Loucy (cell line): ENCODE results near the gene SULT1C4.

Experiments used
- H2AFZ ChIP-seq: fragments of 200-600 bp; sonication (generic); 2 replicates; pipeline ENCODE4 v1.6.0; 2016; ENCODE audit warnings: antibody characterized with exemption, mild to moderate bottlenecking, low read length, moderate library complexity
- H3F3A ChIP-seq: fragments of 200-600 bp; 2 replicates; pipeline ENCODE4 v1.6.0; 2016; ENCODE audit warnings: antibody characterized with exemption, low read depth, mild to moderate bottlenecking
- H3K27me3 ChIP-seq: fragments of 200-600 bp; sonication (generic); 2 replicates; pipeline ENCODE4 v1.6.1; 2014; ENCODE audit warnings: low read length, mild to moderate bottlenecking; ENCODE audit not compliant: insufficient read depth, poor library complexity, severe bottlenecking
- H3K36me3 ChIP-seq: fragments of 200-600 bp; sonication (generic); 2 replicates; pipeline ENCODE4 v1.6.1; 2016; ENCODE audit warnings: low read length; ENCODE audit not compliant: insufficient read depth
- H3K4me1 ChIP-seq: fragments of 200-600 bp; sonication (generic); 2 replicates; pipeline ENCODE4 v1.5.1; 2014; ENCODE audit warnings: low read length, mild to moderate bottlenecking; ENCODE audit not compliant: insufficient read depth, poor library complexity, severe bottlenecking
- H3K4me2 ChIP-seq: fragments of 200-600 bp; sonication (generic); 2 replicates; pipeline ENCODE4 v1.6.0; 2014; ENCODE audit warnings: antibody characterized with exemption, low read length, low read depth, mild to moderate bottlenecking; ENCODE audit not compliant: poor library complexity, severe bottlenecking
- H3K4me3 ChIP-seq: fragments of 200-600 bp; sonication (generic); 2 replicates; pipeline ENCODE4 v1.5.1; 2014; ENCODE audit warnings: low read length, mild to moderate bottlenecking, mixed read lengths; ENCODE audit not compliant: poor library complexity, severe bottlenecking
- H3K79me2 ChIP-seq: fragments of 200-600 bp; sonication (generic); 2 replicates; pipeline ENCODE4 v1.6.1; 2014; ENCODE audit warnings: low read length; ENCODE audit not compliant: insufficient read depth
- H3K9ac ChIP-seq: fragments of 200-600 bp; sonication (generic); 2 replicates; pipeline ENCODE4 v1.6.0; 2014; ENCODE audit warnings: mild to moderate bottlenecking, low read depth, low read length, moderate library complexity; ENCODE audit not compliant: poor library complexity, severe bottlenecking
- H3K9me2 ChIP-seq: fragments of 200-600 bp; sonication (generic); replicated peaks from 2 replicates; pipeline ENCODE4 v1.6.1; 2016; ENCODE audit warnings: low read depth, low read length, mixed read lengths
- H3K9me3 ChIP-seq: fragments of 200-600 bp; sonication (generic); 2 replicates; pipeline ENCODE4 v1.6.1; 2014; ENCODE audit warnings: mild to moderate bottlenecking, antibody characterized with exemption, low read length, low read depth; ENCODE audit not compliant: insufficient read depth
- H4K20me1 ChIP-seq: fragments of 200-600 bp; sonication (generic); 2 replicates; pipeline ENCODE4 v1.6.0; 2014; ENCODE audit warnings: antibody characterized with exemption, low read length, mild to moderate bottlenecking; ENCODE audit not compliant: insufficient read depth, poor library complexity, severe bottlenecking
- EZH2phosphoT487 ChIP-seq: fragments of 200-600 bp; IDR thresholded peaks from 2 replicates; pipeline ENCODE4 v1.6.1; 2018; ENCODE audit warnings: antibody characterized with exemption, mild to moderate bottlenecking, moderate library complexity, borderline replicate concordance
- TF ChIP-seq, protein P1 (sequence below): fragments of 200-600 bp; sonication (generic); conservative IDR thresholded peaks from 2 replicates; pipeline ENCODE4 v1.5.1; 2014; ENCODE audit warnings: mild to moderate bottlenecking, antibody characterized with exemption, low read length

The SULT1C4 gene

DNA sequence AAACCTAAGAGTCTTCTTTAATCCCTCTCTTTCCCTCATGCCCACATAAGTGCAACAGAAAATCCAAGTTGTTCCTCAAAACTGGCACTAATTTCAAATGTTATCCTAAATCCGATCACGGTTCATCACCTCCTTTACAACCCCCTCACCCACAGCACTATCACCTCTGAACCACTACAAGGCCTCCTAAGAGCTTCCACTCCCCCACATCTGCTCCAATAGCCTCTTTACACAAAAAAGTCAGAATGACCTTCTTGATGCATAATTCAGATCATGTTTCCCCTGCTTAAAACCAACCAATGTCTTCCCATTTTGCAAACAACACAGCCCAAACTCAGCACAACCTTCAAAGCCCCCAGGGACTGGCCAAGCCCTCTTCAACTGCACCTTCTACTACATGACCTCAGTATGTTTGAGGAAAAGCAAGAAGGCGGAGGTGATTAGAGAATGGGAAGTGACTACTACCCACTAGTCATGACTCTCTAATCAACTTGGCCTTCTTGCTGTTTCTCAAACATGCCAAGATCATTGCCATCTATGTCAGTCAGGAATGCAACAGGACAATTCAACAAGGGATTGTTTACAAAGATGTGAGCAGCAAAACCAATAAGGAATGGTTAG, 36.6 kb downstream of the SULT1C4 start:
- H3K4me3 ChIP-seq = no peak overlapping the region
- no peaks in the 10 kb centered on the region for H3K9me2 ChIP-seq
- no peaks in the 10 kb centered on the region for H3K27me3 ChIP-seq
- no peaks in the 10 kb centered on the region for H3K4me1 ChIP-seq
- TF ChIP-seq, protein P1, sequence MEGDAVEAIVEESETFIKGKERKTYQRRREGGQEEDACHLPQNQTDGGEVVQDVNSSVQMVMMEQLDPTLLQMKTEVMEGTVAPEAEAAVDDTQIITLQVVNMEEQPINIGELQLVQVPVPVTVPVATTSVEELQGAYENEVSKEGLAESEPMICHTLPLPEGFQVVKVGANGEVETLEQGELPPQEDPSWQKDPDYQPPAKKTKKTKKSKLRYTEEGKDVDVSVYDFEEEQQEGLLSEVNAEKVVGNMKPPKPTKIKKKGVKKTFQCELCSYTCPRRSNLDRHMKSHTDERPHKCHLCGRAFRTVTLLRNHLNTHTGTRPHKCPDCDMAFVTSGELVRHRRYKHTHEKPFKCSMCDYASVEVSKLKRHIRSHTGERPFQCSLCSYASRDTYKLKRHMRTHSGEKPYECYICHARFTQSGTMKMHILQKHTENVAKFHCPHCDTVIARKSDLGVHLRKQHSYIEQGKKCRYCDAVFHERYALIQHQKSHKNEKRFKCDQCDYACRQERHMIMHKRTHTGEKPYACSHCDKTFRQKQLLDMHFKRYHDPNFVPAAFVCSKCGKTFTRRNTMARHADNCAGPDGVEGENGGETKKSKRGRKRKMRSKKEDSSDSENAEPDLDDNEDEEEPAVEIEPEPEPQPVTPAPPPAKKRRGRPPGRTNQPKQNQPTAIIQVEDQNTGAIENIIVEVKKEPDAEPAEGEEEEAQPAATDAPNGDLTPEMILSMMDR = no peak
- TF ChIP-seq EZH2phosphoT487 = no peak
- 0 out of 2 replicates have a peak overlapping the region, but pooled peaks have one; percentile 33 for H2AFZ ChIP-seq
- no peaks in the 10 kb centered on the region for H3K9me3 ChIP-seq
- H3K36me3 ChIP-seq = no peaks in the 10 kb centered on the region
- no peaks in the 10 kb centered on the region for H3F3A ChIP-seq
- no peak overlapping the region for H3K4me2 ChIP-seq
- H4K20me1 ChIP-seq = no peaks in the 10 kb centered on the region
- H3K9ac ChIP-seq = no peak overlapping the region
- H3K79me2 ChIP-seq = no peaks in the 10 kb centered on the region

DNA sequence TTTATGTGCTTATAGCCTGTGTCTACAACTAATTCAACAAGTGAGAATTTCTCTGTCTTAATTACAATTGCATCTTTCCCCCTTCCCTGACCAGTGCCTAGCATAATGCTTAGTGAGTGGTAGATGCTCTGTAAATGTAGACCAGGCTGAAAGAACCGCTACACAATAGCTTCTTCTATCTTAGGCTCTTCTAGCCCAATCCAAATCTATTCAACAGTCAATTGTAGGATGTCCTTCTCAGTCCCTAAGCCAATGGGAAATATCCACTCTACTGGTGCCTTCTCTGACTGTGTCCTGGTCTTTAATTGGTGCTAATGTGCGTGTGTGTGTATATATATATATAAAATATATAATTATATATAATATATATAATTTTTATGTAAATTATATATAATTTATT, 37.2 kb downstream of the SULT1C4 start:
- Histone ChIP-seq H3K4me3 (no peak overlapping the region), H3K9me2 (no peaks in the 10 kb centered on the region), H3K79me2 (no peaks in the 10 kb centered on the region), H3F3A (no peaks in the 10 kb centered on the region), H3K4me1 (no peaks in the 10 kb centered on the region), H3K36me3 (no peaks in the 10 kb centered on the region), H3K4me2 (no peak overlapping the region), H4K20me1 (no peaks in the 10 kb centered on the region), H3K27me3 (no peaks in the 10 kb centered on the region), H3K9me3 (no peaks in the 10 kb centered on the region), H3K9ac (no peak overlapping the region), H2AFZ (0 out of 2 replicates have a peak overlapping the region, but pooled peaks have one; percentile 33)
- TF ChIP-seq EZH2phosphoT487 = no peak
- TF ChIP-seq, protein P1 = no peak

DNA sequence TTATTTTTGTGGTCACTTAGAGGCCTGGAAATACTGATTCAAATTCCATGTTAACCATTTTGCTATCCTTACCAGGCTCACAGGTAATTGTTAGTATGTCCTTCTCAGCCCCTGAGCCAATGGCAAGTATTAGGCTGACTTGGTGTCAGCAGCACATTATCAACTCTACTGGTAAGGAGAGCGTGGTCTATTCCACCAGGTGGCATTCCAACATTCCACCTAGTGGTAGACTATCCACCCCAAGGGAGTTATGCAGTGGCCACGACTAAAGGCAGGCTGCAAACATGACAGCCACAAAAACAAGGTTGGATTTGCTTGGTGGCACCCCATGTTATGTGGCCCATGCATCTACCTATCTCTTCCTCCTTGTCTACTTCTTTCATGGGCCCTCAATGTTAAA, 39.5 kb downstream of the SULT1C4 start:
- no peaks in the 10 kb centered on the region for H3K79me2 ChIP-seq
- H4K20me1 ChIP-seq = no peaks in the 10 kb centered on the region
- H3K9ac ChIP-seq = no peak overlapping the region
- TF ChIP-seq EZH2phosphoT487 = no peak
- TF ChIP-seq, protein P1 = peak; percentile 38; the same call in 1 of the 2 replicates
- H3K4me3 ChIP-seq = no peak overlapping the region
- H3K36me3 ChIP-seq = no peaks in the 10 kb centered on the region
- H2AFZ ChIP-seq = no peak overlapping the region
- H3K27me3 ChIP-seq = no peaks in the 10 kb centered on the region
- H3K9me2 ChIP-seq = no peaks in the 10 kb centered on the region
- no peaks in the 10 kb centered on the region for H3K9me3 ChIP-seq
- H3K4me1 ChIP-seq = no peaks in the 10 kb centered on the region
- no peak overlapping the region for H3K4me2 ChIP-seq
- no peaks in the 10 kb centered on the region for H3F3A ChIP-seq
